GM11168 (cell line): ENCODE measurements around the gene CAPN10.

Source experiments
- in situ Hi-C: fragments of 300-500 bp; cut with MboI; formaldehyde crosslinking; loops from one replicate; pipeline ENCODE4 v1.12.0; 2022; ENCODE audit warnings: low sequenced_read_pairs; ENCODE audit not compliant: unreplicated experiment

The CAPN10 gene

GRCh38 chr2:240586919-240587800 is 626 bp downstream of the CAPN10 start:
- in situ Hi-C loops, result no loop called here

- in situ Hi-C loops, result no loop called here
Observed at GRCh38 chr2:240588006-240588655, 1.6 kb downstream of the CAPN10 start.

GRCh38 chr2:240588669-240589068 is 2.1 kb downstream of the CAPN10 start:
- in situ Hi-C loops, result no loop called here

DNA sequence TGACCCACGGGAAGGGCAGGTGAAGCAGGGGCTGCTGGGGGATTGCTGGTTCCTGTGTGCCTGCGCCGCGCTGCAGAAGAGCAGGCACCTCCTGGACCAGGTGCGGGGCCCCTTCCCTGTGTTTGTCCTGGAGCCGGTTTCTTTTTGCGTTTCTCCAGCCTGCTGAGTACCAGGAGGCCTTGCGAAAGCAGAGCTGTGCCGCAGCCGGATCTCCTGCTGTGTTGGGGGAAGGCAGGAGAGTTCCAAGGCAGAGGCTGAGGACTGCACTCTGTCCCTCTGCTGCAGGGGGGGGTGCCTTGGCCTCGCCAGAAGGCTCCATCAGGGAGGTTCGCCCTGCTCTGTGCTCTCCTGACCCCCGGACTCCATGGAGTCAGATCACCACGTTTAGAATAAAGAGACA is 2.8 kb downstream of the CAPN10 start:
- in situ Hi-C loops, result no loop called here

DNA sequence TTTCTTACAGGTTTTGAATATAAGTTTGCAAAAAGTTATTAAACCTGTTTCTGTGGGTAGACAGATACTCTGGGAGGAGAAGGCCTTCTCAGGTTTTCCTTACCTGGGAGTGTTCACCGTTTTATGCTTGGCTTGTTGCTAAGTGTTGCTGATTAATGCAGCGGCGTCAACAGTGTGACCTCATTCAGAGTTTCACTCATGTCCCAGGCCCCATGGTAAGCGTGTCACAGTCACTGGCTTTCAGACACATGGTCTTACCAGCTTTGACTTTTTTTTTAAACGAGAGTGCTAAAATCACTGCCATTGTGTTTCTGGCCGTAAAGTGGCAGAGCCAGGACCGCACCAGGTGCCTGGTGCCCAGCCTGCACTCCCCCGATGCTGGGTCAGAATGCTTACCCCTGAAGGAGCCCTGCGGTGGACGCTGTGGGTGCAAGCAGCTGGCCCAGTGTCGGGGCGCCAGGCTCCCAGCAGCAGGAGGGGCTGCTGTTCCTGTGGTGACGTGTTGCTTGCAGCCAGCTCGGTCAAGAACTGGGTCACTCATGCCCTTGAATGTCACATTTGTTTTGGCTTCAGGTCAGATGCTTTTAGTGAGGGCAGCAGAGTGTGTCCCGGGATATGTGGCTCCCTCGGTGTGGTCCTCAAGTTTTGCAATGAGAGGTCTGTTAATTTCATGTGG is 3.5 kb downstream of the CAPN10 start:
- in situ Hi-C loops, result no loop called here

- in situ Hi-C loops, result no loop called here
Observed at GRCh38 chr2:240590681-240591111, 4.2 kb downstream of the CAPN10 start.

DNA sequence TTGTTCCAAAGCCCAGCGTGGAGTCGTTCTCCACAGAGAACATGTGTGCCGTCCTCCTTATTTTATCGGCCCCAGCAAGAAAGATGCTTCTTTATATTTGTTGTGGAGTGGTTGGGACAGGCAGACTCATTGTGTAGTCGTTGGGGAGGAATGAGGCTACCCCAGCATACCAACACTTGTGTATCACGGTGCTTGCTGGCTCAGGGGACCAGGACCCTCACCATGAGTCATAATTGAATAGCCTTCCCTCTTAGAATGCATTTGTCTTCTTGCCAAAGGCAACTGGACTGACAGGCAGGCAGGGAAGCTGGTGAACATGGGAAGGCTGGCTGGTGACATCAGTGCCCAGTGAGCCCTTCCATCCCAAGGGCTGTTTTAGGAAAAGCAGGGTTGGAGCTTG is 4.7 kb downstream of the CAPN10 start:
- in situ Hi-C loops, result no loop called here

GRCh38 chr2:240591784-240592183 is 5.2 kb downstream of the CAPN10 start:
- in situ Hi-C loops, result no loop called here

DNA sequence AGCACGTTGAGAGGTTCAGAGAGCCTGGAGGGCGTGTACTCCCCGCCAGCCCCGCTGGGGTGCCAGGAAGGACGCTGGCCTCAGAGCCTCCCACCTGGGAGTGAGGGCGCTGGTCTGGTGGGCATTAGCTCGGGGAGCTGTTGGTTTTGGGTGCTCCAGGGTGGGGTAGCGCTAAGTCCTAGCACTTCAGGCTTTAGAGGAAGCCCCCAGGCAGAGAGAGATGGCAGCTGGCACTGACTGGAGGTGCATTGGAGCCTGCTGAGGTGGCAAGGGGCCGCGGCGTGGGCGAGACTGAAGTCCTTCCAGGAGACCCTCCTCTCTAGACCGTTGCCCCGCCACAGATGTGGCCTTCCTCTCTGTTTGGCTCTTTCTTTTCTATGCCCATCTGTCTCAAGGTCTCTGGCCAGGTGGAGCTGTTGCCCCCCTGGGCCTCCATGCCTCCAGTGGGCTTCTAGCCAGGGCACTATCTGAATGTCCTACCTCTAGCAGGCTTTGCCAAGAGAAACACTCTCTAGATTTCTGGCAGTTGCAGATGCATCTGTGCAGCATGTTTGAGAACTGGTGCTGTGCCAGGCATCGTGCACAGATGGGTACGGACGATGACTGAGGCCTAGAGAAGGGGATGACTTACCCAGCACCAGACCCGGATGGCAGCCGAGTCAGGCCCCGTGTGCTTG is 6.6 kb downstream of the CAPN10 start:
- in situ Hi-C loops, result no loop called here

- in situ Hi-C loops, result no loop called here
Observed at GRCh38 chr2:240593703-240594451, 7.3 kb downstream of the CAPN10 start.

DNA sequence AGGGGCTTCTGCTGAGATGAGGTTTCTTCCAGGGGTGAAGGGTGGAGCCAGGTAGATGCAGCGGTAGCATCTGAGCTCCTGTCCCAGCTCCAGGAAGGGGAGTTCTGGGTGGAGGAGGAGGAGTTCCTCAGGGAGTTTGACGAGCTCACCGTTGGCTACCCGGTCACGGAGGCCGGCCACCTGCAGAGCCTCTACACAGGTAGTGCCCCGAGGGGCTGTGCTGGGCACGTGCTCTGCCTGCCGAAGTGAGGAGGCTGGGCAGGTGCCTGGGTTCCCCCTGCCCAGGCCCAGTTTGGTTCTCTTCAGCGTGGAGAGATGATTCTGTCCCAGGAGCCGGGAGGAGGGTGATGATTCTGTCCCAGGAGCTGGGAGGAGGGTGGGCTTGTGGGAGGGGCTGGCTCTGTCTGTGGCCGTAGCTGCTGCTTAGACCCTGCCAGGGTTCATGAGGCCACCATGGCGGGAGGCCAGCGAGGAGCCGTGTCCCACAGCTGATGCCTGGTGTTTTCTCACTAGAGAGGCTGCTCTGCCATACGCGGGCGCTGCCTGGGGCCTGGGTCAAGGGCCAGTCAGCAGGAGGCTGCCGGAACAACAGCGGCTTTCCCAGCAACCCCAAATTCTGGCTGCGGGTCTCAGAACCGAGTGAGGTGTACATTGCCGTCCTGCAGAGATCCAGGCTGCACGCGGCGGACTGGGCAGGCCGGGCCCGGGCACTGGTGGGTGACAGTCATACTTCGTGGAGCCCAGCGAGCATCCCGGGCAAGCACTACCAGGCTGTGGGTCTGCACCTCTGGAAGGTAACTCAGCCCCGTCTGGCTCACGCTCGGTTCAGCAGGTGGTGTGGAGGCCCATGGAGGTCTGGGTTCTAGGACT is 8.2 kb downstream of the CAPN10 start:
- in situ Hi-C loops, result no loop called here

DNA sequence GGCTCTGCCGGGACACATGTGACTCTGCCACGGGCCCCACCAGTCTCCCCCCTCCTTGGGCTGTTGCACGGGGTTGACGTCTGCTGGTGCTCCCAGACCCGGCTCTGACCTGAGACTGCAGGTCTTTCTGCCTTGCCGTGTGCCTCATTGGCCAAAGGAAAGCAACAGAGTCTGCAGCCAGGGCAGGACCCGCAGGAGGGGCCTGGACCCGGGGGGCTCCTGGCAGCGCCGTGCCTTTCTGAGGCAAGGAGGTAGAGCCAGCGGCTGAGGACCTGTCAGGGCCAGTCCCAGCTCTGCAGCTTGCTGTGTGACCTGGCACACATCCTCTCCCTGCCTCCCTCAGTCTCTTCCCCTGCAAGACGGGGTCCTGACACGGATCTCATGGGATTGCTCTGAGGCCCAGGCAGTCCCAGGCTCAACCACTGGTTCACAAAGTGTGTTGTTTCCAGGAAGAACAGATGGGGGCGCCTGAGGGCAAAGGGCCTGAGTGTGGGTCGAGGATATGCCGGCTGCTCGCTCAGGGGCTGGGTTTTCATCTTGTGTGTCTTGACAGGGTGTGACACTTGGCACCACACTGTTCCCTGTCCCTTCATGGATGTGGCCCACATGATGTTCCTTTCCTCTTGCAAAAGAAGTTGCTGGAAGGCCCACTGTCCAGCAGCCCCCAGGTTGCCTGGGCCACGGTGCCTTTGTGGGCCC is 9.0 kb downstream of the CAPN10 start:
- in situ Hi-C loops, result no loop called here

GRCh38 chr2:240596080-240596460 is 9.5 kb downstream of the CAPN10 start:
- in situ Hi-C loops, result no loop called here

DNA sequence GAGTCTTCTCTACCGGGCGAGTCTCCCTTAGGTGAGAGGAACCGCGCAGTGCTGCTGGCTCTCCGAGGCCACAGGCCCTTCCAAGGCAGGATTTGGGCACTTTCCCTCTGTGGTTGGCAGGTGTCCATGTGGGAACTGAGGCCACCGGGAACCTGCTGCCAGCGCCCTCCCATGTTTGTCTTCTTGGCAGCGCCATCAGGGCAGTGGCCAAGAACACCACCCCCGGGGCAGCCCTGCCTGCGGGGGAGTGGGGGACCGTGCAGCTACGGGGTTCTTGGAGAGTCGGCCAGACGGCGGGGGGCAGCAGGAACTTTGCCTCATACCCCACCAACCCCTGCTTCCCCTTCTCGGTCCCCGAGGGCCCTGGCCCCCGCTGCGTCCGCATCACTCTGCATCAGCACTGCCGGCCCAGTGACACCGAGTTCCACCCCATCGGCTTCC is 10.0 kb downstream of the CAPN10 start:
- in situ Hi-C loops, result no loop called here

DNA sequence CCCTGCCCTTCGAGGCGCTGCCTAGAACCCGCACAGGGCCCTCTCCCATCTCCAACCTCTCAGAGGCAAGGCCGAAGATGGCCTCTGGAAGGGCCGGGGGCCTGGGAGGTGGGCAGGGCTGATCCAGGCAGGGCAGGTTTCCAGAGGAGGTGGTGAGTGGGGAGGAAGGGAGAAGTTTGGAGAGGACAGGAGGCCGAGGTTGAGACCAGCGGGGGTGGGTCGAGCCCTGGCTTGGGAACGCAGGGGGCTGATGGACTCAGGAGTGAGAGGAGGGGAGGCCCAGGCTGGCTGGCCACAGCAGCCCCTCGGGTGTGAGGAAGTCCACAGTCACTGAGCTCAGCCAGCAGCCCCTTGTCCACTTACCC is 10.5 kb downstream of the CAPN10 start:
- in situ Hi-C loops, result no loop called here

GRCh38 chr2:240597419-240598181 is 11.1 kb downstream of the CAPN10 start:
- in situ Hi-C loops, result no loop called here

DNA sequence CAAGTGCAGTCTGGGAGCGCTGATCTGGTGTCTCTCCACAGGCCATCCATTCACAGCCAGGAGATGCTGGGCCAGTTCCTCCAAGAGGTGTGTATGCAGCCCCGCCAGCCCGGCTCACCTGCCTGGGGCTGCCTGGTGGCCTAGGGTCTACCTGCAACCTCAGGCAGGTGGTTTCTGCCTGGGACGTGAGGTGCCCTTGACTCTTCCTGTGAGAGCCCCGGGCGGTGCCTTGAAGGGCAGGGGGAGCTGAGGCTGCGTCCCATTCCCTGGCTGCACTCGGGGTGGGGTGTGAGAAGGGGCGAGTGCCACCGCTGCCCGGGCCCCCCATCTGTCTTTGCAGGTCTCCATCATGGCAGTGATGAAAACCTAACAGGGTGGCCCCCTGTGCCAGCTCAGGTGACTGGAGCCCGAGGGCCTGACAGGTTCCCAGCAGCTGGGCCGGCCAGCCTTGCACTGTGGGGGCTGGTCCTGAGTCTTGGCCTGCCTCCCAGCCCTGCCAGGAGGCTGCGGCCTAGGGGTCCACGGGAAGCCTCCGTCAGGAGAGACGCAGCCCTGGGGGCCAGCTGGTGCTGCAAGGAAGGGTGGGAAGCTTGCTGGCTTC is 11.9 kb downstream of the CAPN10 start:
- in situ Hi-C loops, result no loop called here
